Breast epithelium (tissue), 3 donors: ENCODE measurements around the gene CAMKK1.

Experiments
- CTCF ChIP-seq, 3 donors: fragments of 450-650 bp; IDR thresholded peaks; one replicate each; pipeline ENCODE4 v1.5.1; 2016 to 2017; ENCODE audit warnings: antibody characterized with exemption in 3 of 3, mild to moderate bottlenecking in 3 of 3, moderate library complexity in 3 of 3
- POLR2A ChIP-seq: fragments of 450-650 bp; IDR thresholded peaks from one replicate; pipeline ENCODE4 v1.6.1; 2016; ENCODE audit warnings: antibody characterized with exemption, mild to moderate bottlenecking, moderate library complexity

- TF ChIP-seq CTCF (IDR thresholded peaks at IDR 0.05) = no peak
- TF ChIP-seq POLR2A = no peak
These were observed 77.7 kb downstream of the CAMKK1 start for GRCh38 chr17:3815122-3815521.
